HG03469 (cell line): ENCODE data around the gene TNFRSF1B.
A peak's percentile ranks its signal among the peaks of the same experiment; 100 is the strongest.
"Not testable (repeated sequence)": the region's sequence is repeated elsewhere in the genome, so short reads cannot be mapped to it uniquely, and the experiment has no call there.

Experiments
- ATAC-seq: cut with Tn5 transposase; IDR thresholded peaks from one replicate; pipeline ENCODE4 v1.9.1; 2021; ENCODE audit warnings: mild to moderate bottlenecking, moderate library complexity, moderate number of reproducible peaks; ENCODE audit not compliant: unreplicated experiment

TNFRSF1B gene

GRCh38 chr1:12209495-12209832 is 42.7 kb downstream of the TNFRSF1B start:
- no peak for ATAC-seq

- no peak for ATAC-seq
These were observed 48.5 kb downstream of the TNFRSF1B start for GRCh38 chr1:12215118-12215961.

- ATAC-seq: no peak
These were observed 53.0 kb downstream of the TNFRSF1B start for GRCh38 chr1:12219800-12220199.

DNA sequence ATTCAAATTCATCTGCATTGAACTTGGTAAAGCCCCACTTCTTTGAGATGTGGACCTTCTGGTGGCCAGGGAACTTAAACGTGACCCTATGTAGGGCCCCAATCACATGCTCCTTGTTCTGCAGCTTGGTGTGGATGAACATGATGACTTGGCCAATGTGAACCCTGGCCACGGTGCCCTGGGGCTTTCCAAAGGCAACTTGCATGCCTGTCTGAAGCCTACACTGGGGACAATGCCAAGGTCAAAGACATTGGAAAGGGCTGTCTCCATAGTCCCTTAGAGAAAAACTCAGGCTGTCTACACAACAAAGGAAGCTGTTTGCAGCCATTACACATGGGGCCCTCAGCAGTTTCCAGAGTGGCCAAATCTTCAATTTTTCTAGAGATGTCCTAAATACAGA is 54.1 kb downstream of the TNFRSF1B start:
- ATAC-seq: no peak

GRCh38 chr1:12222700-12223099 is 55.9 kb downstream of the TNFRSF1B start:
- not testable (repeated sequence) for ATAC-seq

DNA sequence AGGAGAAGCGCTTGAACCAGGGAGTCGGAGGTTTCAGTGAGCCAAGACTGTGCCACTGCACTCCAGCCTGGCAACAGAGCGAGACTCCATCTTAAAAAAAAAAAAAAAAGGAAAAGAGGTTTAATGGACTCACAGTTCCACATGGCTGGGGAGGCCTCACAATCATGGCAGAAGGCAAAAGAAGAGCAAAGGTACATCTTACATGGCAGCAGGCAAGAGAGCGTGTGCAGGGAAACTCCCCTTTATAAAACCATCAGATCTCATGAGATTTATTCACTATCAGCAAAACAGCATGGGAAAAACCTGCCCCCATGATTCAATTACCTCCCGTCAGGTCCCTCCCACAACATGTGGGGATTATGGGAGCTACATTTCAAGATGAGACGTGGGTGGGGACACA is 57.3 kb downstream of the TNFRSF1B start:
- ATAC-seq: not testable (repeated sequence)

- ATAC-seq: no peak
These were observed 62.2 kb downstream of the TNFRSF1B start for GRCh38 chr1:12228979-12229378.

- no peak for ATAC-seq
These were observed 62.6 kb downstream of the TNFRSF1B start for GRCh38 chr1:12229386-12229834.

DNA sequence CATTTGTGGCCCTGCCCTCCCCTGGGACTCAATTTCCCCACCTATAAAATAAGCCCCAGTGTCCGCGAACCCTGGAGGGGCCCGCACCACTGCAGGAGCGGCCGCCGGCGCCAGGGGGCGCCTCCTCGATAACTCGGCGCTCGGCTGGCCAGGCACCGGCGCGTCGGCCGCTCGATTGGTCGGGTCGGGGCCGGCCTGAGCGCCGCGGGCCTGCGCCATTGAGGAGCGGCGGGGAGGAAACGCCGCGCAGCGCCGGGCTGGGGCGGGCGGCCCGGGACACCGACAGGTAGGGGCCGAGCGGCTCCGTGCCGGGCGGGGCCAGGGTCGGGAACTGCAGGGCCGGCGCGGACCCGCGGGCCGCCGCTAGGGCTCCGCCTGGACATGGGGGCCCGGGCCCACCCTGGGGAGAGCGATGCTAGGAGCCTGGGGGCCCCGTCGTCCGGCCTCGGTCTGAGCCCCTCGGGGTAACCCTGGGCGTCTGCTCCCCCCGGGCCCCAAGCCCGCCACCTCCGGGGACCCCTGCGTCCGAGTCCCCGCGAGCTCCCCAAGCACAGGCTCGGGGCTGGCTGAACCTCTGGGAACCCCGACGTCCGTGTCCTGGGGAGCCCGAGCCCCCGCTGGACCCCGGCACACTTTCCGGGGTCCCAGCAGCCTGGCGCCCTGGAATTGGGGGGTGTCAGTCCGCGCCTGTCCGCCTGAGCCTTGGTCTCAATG is 63.2 kb downstream of the TNFRSF1B start, which contains the start of gene VPS13D:
TSS of gene VPS13D (plus strand) at position 196 of the 714 bp plus-strand sequence. CDS start 4,237 bp downstream, outside the sequence.
- ATAC-seq: peak; percentile 51

DNA sequence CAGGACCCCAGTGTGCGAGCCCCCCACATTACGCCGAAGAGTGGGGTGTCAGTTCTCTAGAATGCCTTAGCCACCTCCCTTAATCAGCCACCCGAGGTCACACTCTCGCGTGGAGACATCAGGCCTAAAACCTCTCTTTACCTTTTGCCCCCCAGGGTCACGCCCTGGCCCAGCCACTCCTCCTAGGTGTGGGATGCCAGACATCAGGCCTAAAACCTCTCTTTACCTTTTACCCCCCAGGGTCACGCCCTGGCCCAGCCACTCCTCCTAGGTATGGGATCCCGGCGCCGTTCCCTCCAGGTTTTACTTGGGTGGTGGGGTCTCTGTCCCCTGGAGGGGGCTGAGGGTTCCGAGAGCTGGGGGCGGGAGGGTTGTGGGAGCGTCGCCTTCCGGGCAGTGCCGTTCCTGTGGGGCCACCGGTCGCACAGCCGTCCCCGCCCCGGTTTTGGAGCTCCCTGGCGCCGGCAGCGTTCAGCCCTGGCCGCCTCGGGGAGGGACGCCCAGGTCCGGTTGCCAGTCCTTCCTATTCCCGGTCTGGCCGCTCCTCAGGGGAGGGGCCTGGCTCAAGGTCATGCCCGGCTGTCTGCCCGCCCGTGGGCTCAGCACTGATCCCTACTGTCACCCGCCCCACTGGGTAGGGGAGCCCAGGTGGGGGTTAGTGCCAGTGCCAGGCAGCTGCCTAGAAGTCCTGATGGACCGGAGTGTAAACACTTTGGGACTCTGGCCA is 63.9 kb downstream of the TNFRSF1B start:
- ATAC-seq: peak; percentile 11

GRCh38 chr1:12231276-12231595 is 64.4 kb downstream of the TNFRSF1B start:
- ATAC-seq: no peak

- no peak for ATAC-seq
These were observed 65.4 kb downstream of the TNFRSF1B start for GRCh38 chr1:12232221-12232620.

DNA sequence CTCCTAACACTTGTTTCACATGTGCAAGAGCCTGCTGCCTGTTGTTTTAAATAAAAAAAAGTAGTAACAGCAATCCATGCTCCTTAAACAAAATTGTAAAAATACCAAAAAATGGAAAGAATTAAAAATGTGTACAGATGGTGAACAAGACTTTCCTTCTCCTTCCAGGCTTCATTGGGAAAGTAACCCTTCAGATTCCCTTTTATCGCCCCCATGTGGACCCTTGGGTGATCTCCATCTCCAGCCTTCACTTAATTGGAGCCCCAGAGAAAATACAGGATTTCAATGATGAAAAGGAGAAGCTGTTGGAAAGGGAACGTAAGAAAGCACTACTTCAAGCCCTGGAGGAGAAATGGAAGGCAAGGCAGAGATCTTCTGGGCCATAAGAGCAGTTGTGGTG is 77.3 kb downstream of the TNFRSF1B start:
- ATAC-seq: no peak

GRCh38 chr1:12244585-12244984 is 77.8 kb downstream of the TNFRSF1B start:
- ATAC-seq: no peak

- ATAC-seq: no peak
These were observed 78.3 kb downstream of the TNFRSF1B start for GRCh38 chr1:12245116-12245515.

- no peak for ATAC-seq
These were observed 78.9 kb downstream of the TNFRSF1B start for GRCh38 chr1:12245733-12246132.

DNA sequence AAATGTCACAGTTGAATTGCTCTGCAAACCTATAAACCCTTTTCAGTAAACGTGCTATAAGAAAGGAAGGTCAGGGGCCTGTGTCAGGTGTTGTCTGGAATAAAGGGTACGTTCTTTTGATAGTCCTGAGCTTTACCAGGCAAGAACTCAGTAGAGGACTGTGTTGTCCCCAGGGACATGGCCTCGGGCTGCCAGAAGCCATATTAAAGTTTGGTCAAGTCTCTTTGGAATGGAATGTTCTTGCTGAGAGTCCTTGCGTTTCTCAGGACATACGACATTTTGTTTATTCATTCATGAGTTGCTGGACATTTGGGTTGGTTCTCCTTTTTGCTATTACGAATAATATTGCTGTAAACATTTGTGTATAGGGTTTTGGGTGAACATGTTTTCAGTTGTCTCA is 79.8 kb downstream of the TNFRSF1B start:
- ATAC-seq: no peak

DNA sequence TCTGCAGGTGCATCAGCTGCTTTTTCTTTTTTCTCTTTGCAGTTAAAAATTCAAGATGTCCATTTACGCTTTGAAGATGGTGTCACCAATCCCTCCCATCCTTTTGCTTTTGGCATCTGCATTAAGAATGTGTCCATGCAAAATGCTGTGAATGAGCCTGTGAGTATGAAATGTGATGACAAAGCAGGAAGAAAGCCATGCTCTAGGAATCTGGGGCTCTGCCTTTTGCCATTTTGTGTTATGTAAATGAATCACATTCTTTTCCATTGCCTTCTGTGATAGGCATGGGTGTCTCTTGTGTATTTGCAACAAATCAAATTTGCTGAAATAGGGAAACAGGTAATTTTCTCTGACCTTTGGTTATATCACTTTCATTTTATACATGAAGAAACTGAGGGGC is 82.4 kb downstream of the TNFRSF1B start:
- no peak for ATAC-seq

DNA sequence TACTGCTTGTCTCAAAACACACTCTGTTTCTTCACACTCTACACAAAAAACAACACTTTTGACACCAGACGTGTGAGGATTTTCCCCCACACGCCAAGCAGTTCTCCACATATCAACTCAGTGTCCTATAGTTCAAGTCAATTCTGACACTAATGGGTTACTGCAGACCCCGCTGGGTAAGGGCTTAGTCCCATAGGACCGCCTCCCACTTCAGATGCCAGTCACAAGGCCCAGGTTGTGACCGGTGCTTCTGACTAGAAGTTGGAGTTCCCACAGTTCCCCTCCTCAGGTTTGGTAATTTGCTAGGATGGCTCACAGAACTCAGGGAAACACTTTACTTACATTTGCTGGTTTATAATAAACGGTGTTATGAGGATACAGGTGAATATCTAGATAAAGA is 83.0 kb downstream of the TNFRSF1B start:
- ATAC-seq: no peak

- ATAC-seq: no peak
These were observed 84.7 kb downstream of the TNFRSF1B start for GRCh38 chr1:12251442-12251841.

DNA sequence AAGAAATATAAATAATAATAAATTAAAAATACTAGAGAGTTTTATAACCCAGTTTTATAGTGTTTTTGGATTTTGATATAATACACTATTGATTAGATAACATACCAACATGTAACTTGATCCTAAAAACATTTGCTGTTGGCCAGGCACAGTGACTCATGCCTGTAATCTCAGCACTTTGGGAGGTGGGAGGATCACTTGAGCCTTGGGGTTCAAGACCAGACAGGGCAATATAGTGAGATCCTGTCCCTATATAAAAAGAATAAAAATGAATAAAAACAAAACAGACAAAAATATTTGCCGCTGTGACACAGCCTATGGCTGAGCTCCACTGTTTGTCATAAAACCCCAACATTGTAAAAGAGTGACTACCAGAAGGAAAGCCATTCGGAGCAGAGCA is 89.1 kb downstream of the TNFRSF1B start:
- no peak for ATAC-seq

DNA sequence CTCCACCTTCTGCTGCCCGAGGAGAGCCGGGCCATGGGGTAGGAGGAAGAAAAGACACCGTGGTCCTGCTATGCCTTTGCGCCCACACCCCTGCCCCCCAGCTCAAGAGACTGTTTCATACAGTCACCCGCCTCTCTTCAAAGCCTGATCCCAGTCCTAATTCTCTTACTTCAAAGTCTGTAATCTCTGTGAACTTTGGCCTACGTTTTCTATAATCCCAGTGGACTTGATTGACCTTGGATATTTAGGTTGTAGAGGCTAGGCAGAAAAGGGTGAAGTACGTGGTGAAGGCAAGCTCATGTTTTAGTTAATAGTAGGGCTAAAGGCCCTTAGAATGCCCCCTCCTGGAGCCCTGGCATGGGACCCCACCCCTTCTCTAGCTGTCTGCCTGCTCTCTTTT is 91.5 kb downstream of the TNFRSF1B start:
- no peak for ATAC-seq
